Stimulated activated CD4-positive, alpha-beta T cell treated with anti-CD3 and anti-CD28 coated beads, Interleukin-1b, Interleukin-23, amount 100 ng/mL, for 4 hours (primary cell): ENCODE data around the gene APLN.

Source experiments
- DNase-seq, 2 donors: peaks; one replicate each; pipeline ENCODE4 v3.0.0-alpha.2; 2020; ENCODE audit warnings: low read depth in 2 of 2

Gene APLN

GRCh38 chrX:129661369-129661768 is 6.6 kb upstream of the APLN start:
- no peak for DNase-seq

DNA sequence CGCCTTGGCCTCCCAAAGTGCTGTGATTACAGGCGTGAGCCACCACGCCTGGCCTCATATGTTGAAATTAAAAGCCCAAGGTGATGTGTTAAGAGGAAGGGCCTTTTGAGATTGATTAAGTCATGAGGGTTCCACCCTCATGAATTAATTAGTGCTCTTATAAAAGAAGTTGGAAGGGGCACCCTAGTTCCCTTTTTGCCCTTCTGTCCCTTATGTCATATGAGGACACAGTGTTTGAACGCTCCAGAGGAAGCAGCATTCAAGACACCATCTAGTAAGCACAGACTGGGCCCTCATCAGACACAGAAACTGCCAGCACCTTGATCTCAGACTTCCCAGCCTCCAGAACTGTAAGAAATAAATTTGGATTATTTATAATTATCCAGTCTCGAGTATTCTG is 5.1 kb upstream of the APLN start:
- DNase-seq, result no peak

DNA sequence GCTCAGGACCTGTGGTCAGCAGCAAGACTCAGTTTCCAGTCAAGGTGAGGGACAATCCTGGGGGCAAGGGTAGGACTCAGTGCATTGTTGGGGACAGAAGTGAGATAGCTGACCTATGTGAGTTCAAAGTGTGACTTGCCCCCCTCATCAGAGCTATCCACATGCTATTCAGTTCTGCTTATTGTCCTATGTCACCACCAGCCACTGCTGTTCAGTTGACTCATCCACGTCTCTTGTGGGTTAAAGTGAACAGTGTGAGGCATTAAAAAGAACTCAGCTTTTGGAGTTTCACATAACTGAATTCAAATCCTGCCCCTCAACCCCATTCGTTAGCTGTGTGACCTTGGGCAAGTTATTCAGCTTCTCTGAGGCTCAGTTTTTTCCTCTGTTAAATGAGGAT is 4.4 kb upstream of the APLN start:
- DNase-seq, result no peak

- DNase-seq, result no peak
Measured at GRCh38 chrX:129658429-129658828, 3.7 kb upstream of the APLN start.

GRCh38 chrX:129655547-129656249 is 942 bp upstream of the APLN start:
- no peak for DNase-seq

DNA sequence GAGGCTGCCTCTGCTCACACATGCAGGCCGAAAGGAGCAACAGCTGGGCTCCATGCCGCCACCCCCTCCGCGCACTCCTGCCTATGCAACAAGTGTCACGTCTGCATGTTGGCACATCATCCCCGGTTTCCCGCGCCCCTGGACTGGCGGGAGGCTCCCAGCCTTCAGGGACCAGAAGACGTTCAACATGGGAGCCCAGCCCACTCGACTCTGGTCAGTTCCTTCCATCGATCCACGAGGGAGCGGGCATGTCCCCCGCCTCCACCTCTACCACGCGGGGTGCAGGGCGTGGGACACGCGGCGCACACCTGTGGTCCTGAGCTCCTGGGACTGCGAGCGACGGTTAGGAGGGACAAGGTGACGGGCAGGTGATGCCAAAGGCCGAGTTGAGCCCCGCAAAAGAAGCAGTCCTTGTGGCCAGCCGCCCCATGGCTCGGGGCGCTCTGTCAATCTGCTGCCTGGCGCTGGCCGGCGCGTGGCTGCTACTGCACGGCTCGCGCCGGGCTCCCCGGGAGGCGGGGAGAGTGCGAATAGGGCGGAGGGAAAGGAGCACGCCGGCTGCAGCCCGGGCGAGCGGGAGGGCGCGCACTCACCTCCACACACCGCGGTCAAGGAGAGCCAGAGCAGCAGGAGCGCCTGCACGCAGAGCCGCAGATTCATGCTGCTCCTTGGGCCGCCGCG is 645 bp downstream of the APLN start:
- peak in 1 of 2 donors; percentile 5 for DNase-seq

DNA sequence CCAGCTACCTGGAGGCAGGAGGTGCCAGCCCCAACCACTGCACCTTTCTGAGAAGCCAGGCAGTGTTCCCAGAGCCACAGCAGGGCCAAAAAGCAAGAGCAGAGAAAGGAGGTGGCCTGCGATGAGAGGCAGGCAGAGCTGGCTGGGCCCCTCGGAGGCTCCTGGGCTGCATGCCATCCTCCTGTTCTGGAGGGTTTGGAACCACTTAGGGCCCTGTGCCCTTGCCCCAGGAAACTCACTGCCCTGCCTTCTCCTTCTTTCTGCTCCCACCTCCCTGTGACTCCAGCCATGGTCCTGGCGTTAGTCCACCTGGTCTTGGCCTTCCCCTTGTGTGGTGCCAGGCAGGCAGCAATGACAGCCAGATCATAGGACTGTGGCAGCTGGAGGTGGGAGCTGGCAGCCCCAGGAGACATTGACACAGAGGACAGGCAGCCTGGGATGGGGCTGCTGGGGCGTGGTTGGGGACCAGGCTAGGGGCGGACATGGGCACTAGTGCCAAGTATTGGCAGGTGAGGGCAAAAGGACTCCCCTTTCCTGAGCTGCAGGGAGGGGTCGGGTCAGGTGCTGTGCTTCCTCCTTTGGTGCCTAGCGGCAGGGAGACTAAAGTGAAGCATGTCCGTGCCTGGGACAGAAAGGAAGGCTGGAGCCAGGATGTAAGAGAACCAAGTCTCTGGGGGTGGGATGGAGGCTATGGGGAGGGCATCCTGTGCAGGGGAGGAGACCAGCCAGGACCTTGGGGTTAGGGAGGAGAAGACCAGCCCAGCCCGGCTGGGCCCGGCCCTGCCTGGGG is 1.4 kb downstream of the APLN start:
- no peak for DNase-seq

DNA sequence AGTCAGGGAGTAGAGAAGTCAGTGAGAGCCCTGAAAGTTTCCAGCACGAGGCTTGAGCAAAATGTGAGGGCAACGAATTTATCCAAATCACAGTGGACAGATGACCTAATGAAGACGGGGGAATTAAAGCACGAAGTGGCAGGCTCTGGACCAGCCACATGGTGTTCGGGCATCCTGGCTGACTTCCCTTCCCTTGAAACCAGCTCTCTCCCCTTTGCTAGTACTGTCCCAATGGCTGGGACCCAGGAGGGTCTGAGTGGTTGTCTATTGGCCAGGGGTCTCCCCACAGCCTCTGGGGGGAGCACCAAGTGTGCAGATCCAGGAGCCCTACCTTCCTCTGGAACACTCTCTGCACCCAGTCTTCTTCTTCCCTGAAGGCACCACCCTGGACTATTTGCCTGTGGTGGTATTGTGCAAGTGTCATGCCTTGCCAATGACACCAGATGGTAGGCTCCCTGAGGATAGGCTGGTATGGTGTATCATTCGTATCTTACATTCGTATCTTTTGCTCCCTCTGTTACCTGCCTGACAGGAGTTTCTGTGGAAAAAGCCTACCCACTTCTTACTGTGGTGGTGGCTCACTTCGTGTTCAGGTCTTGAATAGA is 2.1 kb downstream of the APLN start:
- DNase-seq, result no peak

- no peak for DNase-seq
Measured at GRCh38 chrX:129651756-129652564, 2.8 kb downstream of the APLN start.

- no peak for DNase-seq
Measured at GRCh38 chrX:129650821-129651510, 3.8 kb downstream of the APLN start.

DNA sequence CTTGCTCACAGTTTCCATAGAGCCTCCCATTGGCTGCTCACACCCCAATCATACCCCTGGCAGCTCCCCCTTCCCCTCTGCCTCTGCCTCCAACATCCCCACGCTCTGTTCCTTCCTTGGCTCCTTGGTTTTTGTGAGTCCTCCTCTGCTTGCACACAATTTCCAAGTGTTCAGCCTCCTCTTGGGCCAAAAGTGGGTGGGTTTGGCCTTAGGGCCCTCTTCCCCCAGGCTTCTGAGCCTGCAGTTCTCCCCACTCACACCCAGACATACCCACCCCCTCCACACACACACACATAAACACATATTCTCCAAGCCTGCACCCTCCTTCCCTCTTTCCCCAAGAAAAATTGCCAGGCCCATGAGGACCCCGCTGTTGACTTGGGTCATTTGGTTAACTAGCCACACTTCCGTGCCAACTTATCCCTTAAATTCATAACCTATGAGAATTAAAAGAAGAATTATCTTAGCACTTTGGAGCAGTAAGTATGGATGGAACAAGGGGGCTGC is 4.5 kb downstream of the APLN start:
- DNase-seq, result no peak

- no peak for DNase-seq
Measured at GRCh38 chrX:129649268-129650182, 5.2 kb downstream of the APLN start.

GRCh38 chrX:129648514-129649267 is 6.1 kb downstream of the APLN start:
- no peak for DNase-seq

DNA sequence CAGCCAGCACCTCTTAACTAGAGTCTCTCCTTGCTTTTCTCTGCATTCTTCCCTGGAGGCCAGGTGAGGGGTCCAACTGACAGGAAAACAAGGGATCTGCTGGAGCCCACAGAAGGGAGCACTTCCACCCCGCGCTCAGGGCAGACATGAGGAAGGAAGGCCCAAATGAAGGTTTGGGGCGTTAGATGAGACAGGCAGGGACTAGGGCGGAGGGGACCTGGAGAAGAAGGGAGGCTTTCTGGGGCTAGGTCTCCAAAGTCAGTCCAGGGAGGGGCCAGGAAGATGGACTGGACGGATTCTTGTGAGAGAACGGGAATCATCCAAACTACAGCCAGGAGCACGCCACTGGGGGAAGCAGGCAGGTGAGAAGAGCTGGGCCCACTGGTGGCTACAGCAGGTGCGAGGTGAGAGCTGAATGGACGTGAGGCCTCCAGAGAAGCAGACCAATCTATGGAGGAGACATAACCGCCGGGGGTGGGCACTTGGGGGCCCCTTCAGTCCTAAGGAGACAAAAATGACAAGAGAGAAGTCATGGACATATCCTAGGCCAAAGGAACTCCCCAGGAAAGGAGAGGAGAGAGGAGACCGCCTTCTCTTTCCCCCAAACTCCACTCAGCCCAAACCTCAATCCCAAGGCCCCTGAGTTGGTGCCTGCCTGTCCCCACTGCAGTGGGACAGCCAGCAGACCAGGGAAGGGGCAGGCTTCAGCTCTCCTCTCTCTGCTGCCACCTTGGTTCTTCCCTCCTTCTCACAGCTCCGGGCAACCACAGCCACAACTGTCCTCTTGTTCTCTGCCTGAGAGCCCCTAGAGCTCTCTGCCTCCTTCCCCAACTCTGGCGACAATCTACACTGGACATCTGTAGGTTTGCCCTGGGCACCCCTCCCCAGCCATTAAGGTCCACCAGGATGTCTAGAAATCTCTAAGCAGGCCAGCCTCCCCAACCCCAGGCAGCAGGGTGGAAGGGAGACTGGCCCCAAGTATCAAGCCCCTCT is 7.0 kb downstream of the APLN start:
- no peak for DNase-seq

DNA sequence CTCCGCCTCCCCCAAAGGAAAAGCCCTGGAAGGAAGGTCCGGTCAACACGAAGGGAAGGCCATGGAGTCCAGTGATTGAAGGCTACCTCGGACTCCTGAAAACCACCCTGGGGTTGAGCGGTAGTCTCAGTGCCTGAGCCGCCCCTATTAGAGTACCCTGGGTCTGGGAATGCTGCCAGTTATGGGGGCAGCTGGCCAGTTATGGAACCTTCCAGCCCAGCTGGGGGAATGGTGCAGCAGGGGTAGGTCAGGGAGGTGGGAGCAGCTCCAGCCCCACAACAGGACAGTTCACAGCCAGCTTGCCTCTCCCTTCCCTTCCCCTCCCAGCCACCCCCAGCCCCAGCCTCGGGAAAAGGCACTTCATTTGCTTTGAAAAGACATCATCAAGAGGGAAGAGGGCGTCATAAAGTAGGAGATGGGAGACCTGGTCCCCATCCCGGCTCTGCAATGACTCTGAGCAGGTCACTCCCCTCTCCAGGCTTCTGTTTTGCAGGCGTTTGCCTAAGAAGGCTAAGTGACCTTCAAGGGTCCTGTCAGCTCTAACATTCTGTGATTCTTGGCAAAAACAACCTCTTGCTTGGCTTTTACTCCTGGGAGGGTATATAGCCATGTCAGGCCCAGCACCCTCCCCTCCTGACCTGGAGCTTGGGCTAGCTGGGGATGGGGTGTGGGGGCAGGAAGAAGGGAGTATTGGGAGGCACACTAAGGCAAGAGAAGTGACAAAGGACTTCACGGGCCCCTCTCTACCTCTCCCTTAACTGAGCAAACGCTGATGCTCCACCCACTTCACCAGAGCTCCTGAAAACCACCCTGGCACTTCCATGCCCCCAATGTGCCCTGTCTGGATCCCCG is 8.0 kb downstream of the APLN start:
- DNase-seq, result no peak

GRCh38 chrX:129642641-129643040 is 12.1 kb downstream of the APLN start:
- DNase-seq, result no peak

DNA sequence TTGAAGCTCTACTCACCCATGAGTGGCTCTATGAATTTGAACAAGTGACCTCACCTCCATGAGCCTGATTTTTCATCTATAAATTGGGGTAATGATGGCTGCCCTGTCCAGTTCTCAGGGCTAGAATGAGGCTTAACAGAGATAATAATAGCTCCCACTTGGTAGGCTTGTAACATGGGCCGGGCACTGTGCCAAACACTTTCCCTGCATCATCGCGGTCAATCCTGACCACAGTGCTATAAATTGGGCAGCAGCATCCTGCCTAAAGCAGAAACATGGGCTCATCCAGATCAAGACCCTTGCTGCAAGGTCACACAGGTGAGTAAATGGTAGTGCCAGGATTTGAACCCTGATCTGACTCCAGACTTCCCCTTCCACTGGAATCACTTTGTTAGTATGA is 12.8 kb downstream of the APLN start:
- DNase-seq, result no peak
